Stimulated activated CD8-positive, alpha-beta memory T cell treated with anti-CD3 and anti-CD28 coated beads, Interleukin-15, amount 100 ng/mL, for 24 hours (primary cell): ENCODE data around the gene TSC22D3.
"Not testable (repeated sequence)": the region's sequence is repeated elsewhere in the genome, so short reads cannot be mapped to it uniquely, and the experiment has no call there.

Source experiments
- DNase-seq: peaks from one replicate; pipeline ENCODE4 v3.0.0-alpha.2; 2020; ENCODE audit warnings: low read depth

TSC22D3 gene

DNA sequence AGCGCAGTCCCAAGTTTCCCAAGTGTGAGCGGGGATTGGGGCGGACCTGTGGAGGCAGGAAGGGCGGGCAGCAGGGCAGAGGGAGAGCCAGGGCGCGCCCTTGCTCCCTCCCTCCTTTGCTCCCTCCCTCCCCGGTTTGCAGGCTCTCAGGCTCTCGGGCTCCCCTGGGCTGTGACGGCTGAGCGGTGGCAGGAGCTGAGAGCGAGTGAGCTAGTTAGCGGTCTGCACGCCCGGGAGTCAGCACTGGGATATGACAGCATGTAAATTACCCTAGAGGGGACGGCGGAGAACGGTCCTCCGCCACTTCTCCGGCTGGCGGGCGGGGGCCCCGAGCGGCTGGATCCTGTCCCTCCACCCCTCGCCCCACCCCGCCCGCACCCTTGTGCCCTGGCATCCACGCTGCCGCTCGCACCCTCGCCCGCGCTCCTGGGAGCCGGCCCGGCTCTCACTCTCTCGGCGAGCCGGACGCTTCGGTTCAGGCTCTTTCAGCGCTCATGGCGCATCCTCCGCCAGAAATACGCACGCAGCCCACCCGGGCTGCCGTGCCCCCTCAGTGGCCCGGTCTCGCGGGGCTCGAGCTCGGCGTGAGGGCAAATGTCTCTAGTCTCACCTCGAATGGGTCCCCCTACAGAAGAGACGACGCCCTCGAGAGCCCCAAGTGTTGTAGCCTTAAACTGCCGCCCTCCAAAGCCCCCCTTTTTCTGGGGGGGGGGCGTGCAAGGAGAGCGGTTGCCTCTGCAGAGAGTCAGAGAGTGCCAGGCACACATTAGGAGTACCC lies at the start of gene TSC22D3:
Gene TSC22D3, minus strand, starts transcription at position 54 of the 778 bp plus-strand sequence. CDS start 368 bp downstream, outside the sequence.
- DNase-seq: no peak

GRCh38 chrX:107823456-107823855 lies 47.9 kb upstream of the TSC22D3 start:
- no peak for DNase-seq

GRCh38 chrX:107823042-107823441 lies 47.5 kb upstream of the TSC22D3 start:
- DNase-seq: no peak

GRCh38 chrX:107818900-107819521 lies 43.4 kb upstream of the TSC22D3 start:
- DNase-seq: no peak

- not testable (repeated sequence) for DNase-seq
These were observed 34.5 kb upstream of the TSC22D3 start for GRCh38 chrX:107810053-107810452.

DNA sequence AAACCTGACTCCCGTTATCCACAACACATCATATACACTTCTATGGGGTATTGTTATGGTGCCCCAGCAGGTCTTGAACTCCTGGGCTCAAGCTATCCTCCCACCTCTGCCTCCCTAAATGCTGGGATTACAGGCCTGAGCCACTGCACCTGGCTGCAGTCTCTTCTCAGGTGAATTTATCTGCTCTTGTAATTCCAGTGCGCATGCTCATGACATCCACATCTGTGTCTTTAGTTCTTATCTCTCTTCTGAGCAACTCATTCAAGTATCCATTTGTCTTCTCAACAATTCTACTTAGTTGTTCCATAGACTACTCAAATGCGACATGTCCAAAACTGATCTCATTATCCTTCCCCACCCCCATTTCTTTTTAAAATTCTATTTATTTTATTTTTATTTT lies 29.6 kb upstream of the TSC22D3 start:
- no peak for DNase-seq

GRCh38 chrX:107804427-107804826 lies 28.8 kb upstream of the TSC22D3 start:
- no peak for DNase-seq

DNA sequence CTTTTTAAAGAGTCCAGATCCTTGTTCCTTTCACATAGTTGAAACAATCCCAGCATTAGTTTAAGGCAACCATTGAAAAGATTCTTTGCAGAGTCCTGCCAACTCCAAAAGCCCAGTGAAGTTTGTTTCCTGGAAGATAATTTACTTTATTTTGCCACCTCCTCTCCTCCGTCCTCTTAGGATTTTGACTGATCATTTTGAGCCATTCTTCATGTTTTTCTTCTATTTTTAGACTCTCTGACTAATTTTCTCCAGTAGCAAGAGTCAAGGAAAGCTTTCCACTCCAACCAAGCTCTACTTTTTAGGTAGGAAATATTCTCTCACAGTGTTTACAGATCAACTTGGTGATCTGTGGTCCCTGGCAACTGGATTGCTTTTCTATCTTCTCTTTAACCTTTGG lies 12.2 kb upstream of the TSC22D3 start:
- no peak for DNase-seq

DNA sequence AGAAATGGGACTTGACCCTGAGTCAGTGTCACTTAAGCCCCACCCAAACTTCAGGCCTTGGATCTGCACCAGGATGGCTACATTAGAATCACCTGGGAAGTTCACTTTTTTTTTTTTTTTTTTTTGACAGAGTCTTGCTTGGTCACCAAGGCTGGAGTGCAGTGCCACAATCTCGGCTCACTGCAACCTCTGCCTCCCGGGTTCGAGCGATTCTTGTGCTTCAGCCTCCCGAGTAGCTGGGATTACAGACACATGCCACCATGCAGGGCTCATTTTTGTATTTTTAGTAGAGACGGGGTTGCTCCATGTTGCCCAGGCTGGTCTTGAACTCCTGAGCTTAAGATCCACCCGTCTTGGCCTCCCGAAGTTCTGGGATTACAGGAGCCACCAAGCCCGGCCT lies 4.9 kb upstream of the TSC22D3 start:
- DNase-seq: no peak

- no peak for DNase-seq
These were observed 1.9 kb upstream of the TSC22D3 start, which contains the start of gene NCBP2L for GRCh38 chrX:107777536-107777832. TSS of gene NCBP2L (plus strand) at chrX:107777733. CDS start at chrX:107794221, 16,488 bp downstream.

DNA sequence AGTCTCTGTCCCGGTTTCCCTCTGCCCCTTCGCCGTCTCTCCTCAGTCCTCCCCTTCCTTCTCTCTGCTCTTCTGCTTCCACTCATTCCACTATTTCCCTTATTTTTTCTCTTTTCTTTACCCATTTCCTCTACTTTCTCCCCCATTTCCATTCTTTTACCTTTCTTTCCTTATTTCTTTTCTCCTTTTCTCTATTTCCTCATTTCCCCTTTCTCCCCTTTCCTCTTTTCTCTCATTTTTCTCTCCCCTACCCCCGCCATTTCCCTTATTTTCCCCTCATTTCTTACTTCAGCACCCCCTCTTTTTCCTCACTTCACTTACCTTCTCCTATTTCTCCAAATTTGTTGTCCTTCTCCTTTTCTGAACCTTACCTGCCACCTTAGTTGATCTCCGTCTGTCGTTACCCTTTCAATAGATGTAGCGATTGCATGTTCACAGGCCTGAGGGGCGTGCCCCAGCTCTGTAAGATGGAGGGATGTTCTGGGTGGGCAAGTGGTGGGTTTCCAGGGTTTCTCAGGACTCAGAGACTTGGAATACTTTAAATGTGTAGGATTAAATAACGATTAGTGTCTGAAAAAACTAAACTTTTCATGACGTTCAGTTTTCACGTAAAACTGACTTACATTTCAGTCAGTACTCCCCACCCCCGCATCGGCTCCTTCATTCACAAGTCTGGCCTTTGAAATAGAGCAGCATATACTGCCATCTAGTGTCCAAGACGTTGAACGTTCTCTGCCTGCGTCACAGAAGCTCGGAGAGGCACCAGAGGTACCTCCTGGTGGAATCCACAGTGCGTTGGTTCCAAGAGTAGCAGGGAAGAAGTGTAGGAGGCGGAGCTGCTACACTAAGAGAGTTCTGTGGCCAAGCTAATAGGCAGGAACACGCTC lies 1.3 kb upstream of the TSC22D3 start:
- peak; percentile 14 for DNase-seq

DNA sequence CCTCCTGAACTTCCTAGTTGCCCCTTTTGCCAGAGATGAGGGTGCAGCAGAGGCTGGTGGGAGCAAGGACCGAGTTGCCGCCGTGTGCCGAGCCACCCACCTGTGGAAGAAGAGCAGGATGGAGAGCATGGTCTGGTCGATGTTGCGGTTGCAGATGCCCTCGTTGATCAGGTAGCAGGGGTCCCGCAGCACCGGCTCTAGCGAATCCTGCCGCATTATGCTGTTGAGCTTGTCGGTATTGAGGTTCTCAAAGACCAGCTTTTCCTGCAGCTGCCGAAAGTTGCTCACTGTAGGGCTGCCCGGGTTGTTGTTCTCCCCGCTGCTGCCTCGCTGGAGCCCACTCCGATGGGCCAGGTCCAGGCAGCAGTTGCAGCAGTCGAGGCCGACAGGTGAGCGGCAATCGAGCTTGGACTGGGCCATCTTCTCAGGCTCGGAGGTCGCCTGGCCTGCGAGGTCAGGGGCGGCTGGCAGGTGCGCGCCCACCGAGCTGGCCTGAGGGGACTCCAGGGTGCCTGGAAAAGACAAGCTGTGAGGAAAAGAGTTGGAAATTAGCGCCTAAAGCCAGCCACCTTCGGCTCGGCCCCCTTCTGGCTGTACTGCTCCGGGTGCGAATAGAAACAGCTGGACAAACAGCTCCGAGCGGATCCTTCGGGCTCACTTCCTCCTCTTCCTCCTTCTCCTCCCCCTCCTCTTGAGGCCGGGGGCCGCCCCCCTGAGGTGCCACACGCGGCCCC lies 420 bp downstream of the TSC22D3 start:
- no peak for DNase-seq

GRCh38 chrX:107773906-107774435 lies 1.6 kb downstream of the TSC22D3 start:
- no peak for DNase-seq

GRCh38 chrX:107773206-107773605 lies 2.4 kb downstream of the TSC22D3 start:
- DNase-seq: no peak

DNA sequence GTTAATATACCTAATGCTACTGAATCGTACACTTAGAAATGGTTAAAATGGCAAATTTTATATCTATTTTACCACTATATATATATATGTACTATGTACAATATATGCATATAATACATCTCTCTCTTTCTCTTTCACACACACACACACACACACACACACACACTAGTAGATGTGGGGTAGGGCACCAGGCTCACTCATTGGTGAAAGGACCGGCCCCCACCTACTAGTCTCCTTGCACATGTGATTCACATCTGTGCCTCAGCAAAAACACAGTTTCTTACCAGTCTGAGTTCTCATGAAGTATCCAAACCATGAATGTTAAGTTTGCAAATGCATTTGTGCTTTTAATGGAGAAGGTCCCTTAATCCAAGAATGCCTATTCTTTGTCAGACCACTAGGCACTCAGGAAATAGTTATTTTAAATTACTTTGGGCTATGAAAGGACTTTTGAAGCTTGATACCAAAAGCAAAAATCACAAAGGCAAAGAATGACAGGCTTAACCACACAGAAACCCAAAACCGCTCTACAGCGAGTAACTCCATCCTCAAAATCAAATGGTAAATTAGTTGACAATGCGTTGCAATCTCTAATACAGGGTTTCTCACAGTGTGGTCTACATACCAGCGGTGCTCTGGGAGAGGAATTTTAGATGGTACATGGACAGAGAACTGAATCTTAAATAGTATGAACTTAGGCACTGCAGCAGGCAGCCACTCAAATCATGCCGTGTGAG lies 5.8 kb downstream of the TSC22D3 start:
- no peak for DNase-seq

DNA sequence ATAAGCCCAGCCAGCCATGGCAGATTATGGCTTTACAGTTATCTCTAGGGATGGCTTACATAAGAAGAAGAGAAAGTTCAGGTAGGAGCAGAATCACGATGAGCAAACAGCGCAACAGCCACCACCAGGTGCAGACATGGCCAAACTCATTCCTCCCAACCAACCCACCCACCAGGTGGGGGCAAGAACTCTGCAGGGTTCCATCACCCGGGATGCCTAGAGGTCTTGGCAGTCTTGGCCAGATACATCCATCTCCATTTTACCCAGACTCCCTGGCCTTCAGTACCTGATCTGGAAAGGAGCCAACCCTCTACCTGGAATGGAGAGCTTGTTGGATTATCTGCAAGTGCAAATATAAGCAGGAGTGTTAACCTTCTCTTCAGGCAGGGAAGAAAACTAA lies 7.5 kb downstream of the TSC22D3 start:
- no peak for DNase-seq

DNA sequence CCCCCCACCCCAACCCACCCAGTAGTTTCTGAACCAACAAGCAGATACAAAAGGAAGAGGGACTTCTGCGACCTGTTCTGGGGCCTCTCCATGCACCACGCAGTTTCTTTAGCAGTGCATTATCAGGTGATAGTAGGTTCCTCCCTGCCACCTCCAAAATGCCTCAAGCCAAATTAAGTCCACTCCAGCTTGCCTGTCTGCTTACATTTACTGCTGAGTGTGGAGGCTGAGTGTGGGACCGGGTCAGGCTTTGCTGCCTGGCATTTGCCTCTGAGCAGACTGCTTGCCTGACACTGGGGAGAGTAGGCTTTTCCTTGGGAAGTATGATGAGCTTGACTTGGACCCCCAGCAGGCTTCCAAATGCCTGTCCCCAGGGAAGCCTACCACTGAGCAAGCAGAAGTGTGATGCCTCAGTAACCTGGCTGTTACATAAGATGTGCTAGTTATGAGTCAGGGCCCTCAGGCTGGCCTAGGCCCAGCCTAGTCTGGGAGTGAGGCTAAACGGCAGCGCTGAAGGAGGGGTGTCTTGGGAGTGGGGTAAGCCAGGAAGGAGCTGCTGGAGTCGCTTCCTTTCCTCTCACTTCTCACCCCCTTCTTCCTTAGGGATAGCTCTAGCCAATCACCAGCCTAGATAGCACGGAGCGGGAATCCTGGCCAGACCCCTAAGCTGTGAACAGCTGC lies 9.0 kb downstream of the TSC22D3 start:
- no peak for DNase-seq

GRCh38 chrX:107764845-107765608 lies 10.6 kb downstream of the TSC22D3 start:
- DNase-seq: no peak

DNA sequence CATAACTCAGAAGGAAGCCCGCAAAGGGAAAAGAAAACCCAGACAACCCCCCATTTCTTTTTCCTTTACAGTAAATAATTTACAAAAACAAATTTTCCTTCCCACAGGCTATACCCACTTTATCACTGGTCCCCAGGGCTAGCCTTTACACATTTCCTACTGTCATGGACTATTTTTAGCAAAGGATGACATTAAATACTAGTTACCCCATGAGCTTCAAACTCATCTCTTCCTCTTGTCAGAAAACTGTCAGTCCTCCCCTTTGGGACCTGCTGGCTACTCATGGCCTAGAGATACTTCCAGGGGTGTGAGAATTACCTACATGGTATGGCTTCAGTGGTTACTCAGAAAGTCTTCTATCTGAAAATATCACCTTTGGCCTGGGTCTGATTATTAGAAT lies 11.9 kb downstream of the TSC22D3 start:
- no peak for DNase-seq
